ENCODE results near the gene CFAP299. TPM values are rescaled to one million over a fixed set of nuclear protein-coding genes. Genes with fewer than 3 reads are reported as not detected.

CFAP299 gene
- total RNA-seq, 1 donor, result 12.7 TPM

GRCh38 chr4:80302616-80303223 is 32.8 kb upstream of the CFAP299 start:
- no peak for DNase-seq (ENCODE audit: low read depth)
- no peak for TF ChIP-seq CTCF (IDR thresholded peaks at IDR 0.05; ENCODE audit: insufficient read depth, low read length)
- H3K4me3 ChIP-seq (ENCODE audit: low read depth, low read length), result no peak overlapping the region

GRCh38 chr4:80305466-80305865 is 30.1 kb upstream of the CFAP299 start:
- DNase-seq (ENCODE audit: low read depth), result peak; percentile 57
- no peak for TF ChIP-seq CTCF (IDR thresholded peaks at IDR 0.05; ENCODE audit: insufficient read depth, low read length)

DNA sequence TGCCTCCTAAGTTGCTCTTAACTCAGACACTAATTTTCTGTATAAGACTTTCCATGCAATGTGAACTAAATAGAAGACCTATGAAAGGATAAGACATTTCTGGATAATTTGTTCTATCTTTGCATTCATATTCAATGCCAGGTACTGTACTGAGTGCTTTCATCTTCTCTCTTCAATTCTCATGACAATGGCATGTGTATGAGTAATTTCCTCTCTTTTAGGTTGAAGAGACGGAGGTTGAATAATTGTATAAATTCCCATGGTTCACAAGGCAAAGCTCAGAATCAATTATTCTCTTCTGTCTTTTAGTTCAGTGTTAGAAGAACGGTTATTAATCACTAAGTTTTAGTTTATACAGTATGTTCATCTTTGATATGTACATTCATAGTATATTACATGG is 29.3 kb upstream of the CFAP299 start:
- TF ChIP-seq CTCF (IDR thresholded peaks at IDR 0.05; ENCODE audit: insufficient read depth, low read length), result no peak
- H3K4me3 ChIP-seq (ENCODE audit: low read depth, low read length), result no peak overlapping the region
- DNase-seq (ENCODE audit: low read depth), result no peak

More at GRCh38 chr4:80305466-80305865, 30.1 kb upstream of the CFAP299 start:
- H3K4me3 ChIP-seq (ENCODE audit: low read depth, low read length), result no peak overlapping the region

DNA sequence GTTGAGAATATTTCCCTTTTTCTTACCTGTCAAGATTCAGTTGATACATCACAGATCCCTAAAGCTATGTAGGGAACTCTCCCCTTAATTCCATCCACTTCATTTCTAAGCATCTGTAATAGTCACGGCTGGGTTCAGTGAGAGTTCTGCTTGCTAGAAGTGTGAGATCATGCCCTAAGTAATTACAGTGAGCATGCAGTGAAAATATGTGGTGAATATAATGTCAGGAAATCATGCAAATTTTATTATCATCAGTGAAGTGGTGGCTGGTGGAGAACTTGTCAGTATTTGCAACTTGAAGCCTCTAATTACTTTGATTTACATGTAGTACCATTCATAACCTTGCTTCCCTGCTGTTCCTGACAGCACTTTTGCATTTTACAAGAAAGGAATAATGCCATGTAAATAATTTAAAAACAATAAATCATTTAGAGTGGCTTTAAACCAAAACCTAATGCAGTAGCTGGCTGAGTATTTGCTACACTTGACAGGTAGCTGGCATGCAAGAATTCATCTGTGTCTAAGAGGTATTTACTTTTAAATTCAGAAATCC is 28.3 kb upstream of the CFAP299 start:
- no peak for TF ChIP-seq CTCF (IDR thresholded peaks at IDR 0.05; ENCODE audit: insufficient read depth, low read length)
- DNase-seq (ENCODE audit: low read depth), result peak; percentile 64

GRCh38 chr4:80307774-80308465 is 27.6 kb upstream of the CFAP299 start:
- peak overlapping the region; percentile 38 for H3K4me3 ChIP-seq (ENCODE audit: low read depth, low read length)
- no peak for TF ChIP-seq CTCF (IDR thresholded peaks at IDR 0.05; ENCODE audit: insufficient read depth, low read length)
- DNase-seq (ENCODE audit: low read depth), result peak; percentile 69

More for the DNA sequence above, 28.3 kb upstream of the CFAP299 start:
- no peak overlapping the region for H3K4me3 ChIP-seq (ENCODE audit: low read depth, low read length)

- no peak overlapping the region for H3K4me3 ChIP-seq (ENCODE audit: low read depth, low read length)
- no peak for DNase-seq (ENCODE audit: low read depth)
- TF ChIP-seq CTCF (IDR thresholded peaks at IDR 0.05; ENCODE audit: insufficient read depth, low read length), result no peak
These were observed 27.1 kb upstream of the CFAP299 start for GRCh38 chr4:80308466-80308822.
